Adrenal gland (tissue), 5 donors: ENCODE results near the gene PRSS56.

Source experiments
- POLR2A ChIP-seq, 2 donors: fragments of 450-650 bp; IDR thresholded peaks; one replicate each; pipeline ENCODE4 v1.6.1; 2017; ENCODE audit warnings: antibody characterized with exemption in 2 of 2, mild to moderate bottlenecking in 2 of 2, moderate library complexity in 1 of 2
- TF ChIP-seq, protein P1 (sequence below), 6 experiments: fragments of 450-650 bp in 4 of 6; fragments of 200-600 bp in 2 of 6; sonication (generic) in 1 of 6; IDR thresholded peaks; 1 replicate in 5 of 6; 2 replicates in 1 of 6; pipeline versions ENCODE4 v1.5.1 to v1.8.0; 2016 to 2021; ENCODE audit warnings: antibody characterized with exemption in 6 of 6, mild to moderate bottlenecking in 2 of 6, moderate library complexity in 1 of 6
- donor health status: DM: no; HTN: no; CAD: no.

DNA sequence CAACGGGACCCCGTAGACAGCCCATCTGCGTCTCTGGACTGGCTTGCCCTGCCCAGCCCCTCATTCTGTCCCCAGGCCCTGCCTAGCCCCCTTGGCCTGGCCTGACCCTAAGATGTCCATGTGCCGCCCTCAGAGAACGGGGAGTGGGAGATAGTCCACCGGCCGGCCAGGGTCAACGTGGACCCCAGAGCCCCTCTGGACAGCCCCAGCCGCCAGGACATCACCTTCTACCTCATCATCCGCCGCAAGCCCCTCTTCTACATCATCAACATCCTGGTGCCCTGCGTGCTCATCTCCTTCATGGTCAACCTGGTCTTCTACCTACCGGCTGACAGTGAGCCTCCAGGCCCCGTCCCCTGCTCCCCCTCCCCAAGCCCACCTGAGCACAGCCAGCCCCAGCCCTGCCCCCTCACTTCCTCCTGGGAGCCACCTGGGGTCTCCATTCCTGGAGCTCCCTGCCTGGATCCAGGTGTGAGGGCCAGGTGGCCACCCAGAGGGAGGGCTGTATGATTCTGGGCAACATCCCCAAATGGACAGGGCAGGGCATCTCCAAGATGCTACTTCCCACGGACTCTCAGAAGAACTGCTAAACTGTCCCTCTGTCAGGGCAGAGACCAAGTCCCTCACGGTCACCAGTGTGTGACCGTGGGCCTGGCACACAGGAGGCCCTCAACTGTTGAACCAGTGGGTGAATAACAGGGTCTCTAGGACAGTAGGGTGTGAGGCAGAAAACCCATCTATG, 9.8 kb downstream of the PRSS56 start:
- TF ChIP-seq, protein P1, sequence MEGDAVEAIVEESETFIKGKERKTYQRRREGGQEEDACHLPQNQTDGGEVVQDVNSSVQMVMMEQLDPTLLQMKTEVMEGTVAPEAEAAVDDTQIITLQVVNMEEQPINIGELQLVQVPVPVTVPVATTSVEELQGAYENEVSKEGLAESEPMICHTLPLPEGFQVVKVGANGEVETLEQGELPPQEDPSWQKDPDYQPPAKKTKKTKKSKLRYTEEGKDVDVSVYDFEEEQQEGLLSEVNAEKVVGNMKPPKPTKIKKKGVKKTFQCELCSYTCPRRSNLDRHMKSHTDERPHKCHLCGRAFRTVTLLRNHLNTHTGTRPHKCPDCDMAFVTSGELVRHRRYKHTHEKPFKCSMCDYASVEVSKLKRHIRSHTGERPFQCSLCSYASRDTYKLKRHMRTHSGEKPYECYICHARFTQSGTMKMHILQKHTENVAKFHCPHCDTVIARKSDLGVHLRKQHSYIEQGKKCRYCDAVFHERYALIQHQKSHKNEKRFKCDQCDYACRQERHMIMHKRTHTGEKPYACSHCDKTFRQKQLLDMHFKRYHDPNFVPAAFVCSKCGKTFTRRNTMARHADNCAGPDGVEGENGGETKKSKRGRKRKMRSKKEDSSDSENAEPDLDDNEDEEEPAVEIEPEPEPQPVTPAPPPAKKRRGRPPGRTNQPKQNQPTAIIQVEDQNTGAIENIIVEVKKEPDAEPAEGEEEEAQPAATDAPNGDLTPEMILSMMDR (IDR thresholded peaks at IDR 0.05) = no peak
- TF ChIP-seq POLR2A (IDR thresholded peaks at IDR 0.05) = no peak
